SK-N-SH treated with all-trans-retinoic acid at 6 μM for 48 hours (cell line): ENCODE results near the gene ARRB1.

Source experiments
- TCF4 ChIP-seq: fragments of 250-450 bp; sonication (Bioruptor Pico); IDR thresholded peaks from 2 replicates; pipeline ENCODE4 v1.8.0; 2021; ENCODE audit warnings: mild to moderate bottlenecking, moderate library complexity, borderline replicate concordance
- ZFP3 ChIP-seq: fragments of 250-450 bp; sonication (Bioruptor Pico); IDR thresholded peaks from 2 replicates; pipeline ENCODE4 v1.5.0; 2020; ENCODE audit warnings: mild to moderate bottlenecking, moderate library complexity
- ZNF70 ChIP-seq: fragments of 450-650 bp; formaldehyde crosslinking; IDR thresholded peaks from 2 replicates; pipeline ENCODE4 v1.5.0; 2020; ENCODE audit warnings: mild to moderate bottlenecking, moderate library complexity
- TF ChIP-seq, protein P1 (sequence below): fragments of 250-450 bp; sonication (Bioruptor Pico); IDR thresholded peaks from 2 replicates; pipeline ENCODE4 v1.8.0; 2020; ENCODE audit warnings: mild to moderate bottlenecking, moderate library complexity, borderline replicate concordance

DNA sequence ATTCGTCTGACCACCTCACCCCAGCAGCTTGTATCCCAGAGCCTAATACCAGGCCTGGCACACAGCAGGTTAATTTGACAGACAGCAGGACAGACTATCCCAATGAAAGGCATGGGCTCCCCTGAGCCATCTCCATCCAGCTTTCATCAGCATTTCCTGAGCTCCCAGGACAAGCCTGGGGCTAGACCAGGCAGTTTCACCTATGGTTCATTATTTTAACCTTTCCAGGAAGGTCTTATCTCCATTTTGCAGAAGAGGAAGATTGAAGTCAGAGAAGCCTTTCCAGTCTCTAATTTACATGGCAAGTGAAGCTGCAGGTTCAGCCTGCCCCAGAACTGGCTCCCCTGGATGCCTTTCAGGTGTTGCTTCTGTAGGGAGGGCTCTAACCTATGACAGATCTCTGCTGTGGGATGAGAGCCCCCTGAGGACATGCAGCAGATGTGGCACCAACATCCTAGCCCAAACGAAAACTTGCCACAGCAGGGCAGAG, 17.0 kb downstream of the ARRB1 start:
- TF ChIP-seq ZFP3 (CRISPR knock-in tag) (no peak), ZNF70 (CRISPR knock-in tag) (no peak), TCF4 (CRISPR knock-in tag) (no peak)
- TF ChIP-seq, protein P1, sequence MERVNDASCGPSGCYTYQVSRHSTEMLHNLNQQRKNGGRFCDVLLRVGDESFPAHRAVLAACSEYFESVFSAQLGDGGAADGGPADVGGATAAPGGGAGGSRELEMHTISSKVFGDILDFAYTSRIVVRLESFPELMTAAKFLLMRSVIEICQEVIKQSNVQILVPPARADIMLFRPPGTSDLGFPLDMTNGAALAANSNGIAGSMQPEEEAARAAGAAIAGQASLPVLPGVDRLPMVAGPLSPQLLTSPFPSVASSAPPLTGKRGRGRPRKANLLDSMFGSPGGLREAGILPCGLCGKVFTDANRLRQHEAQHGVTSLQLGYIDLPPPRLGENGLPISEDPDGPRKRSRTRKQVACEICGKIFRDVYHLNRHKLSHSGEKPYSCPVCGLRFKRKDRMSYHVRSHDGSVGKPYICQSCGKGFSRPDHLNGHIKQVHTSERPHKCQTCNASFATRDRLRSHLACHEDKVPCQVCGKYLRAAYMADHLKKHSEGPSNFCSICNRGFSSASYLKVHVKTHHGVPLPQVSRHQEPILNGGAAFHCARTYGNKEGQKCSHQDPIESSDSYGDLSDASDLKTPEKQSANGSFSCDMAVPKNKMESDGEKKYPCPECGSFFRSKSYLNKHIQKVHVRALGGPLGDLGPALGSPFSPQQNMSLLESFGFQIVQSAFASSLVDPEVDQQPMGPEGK (CRISPR knock-in tag): no peak
